GM12891 (cell line): Measurements from ENCODE around the gene SEMA4C.

Experiments used
- PAX5 ChIP-seq: IDR thresholded peaks from 2 replicates; pipeline ENCODE4 v1.6.1; 2011; ENCODE audit warnings: low read length, moderate library complexity, mild to moderate bottlenecking; ENCODE audit not compliant: insufficient read depth, severe bottlenecking
- POLR2A ChIP-seq: IDR thresholded peaks from 2 replicates; pipeline ENCODE4 v1.6.1; 2011; ENCODE audit warnings: low read depth, low read length, control low read depth
- POLR2AphosphoS5 ChIP-seq: IDR thresholded peaks from 2 replicates; pipeline ENCODE4 v1.6.1; 2011; ENCODE audit warnings: low read depth, low read length, control low read depth
- POU2F2 ChIP-seq: IDR thresholded peaks from 2 replicates; pipeline ENCODE4 v1.6.1; 2011; ENCODE audit warnings: low read depth, mild to moderate bottlenecking, control low read depth, low read length, moderate library complexity
- SPI1 ChIP-seq: IDR thresholded peaks from 2 replicates; pipeline ENCODE4 v1.6.1; 2011; ENCODE audit warnings: low read depth, low read length, control low read depth
- TAF1 ChIP-seq: IDR thresholded peaks from 2 replicates; pipeline ENCODE4 v1.6.1; 2011; ENCODE audit warnings: low read depth, low read length, control low read depth

DNA sequence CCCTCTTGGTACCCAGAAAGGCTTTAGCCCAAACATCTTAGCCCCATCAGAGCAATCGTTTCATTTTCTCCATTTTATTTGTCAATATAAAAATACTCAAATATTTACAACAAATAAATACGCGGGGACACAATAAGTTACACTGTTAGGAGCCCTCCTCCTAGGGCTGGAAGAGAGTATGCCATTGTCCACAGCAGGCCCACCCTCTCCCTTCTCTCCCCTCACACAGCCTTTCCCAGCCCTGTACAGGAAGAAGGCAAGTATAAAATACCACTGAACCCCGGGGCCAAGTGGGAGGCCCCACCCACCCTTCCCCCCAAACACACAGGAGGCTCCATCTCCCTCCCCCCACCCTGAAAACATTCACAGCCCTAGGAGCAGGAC is 10.2 kb downstream of the SEMA4C start:
- TF ChIP-seq TAF1 = no peak
- no peak for TF ChIP-seq POLR2A
- no peak for TF ChIP-seq POLR2AphosphoS5
- TF ChIP-seq POU2F2 = no peak
- no peak for TF ChIP-seq PAX5
- no peak for TF ChIP-seq SPI1
